ENCODE data around the gene STX7.
"Not testable (repeated sequence)": the region's sequence is repeated elsewhere in the genome, so short reads cannot be mapped to it uniquely, and the experiment has no call there.

Gene STX7, protein sequence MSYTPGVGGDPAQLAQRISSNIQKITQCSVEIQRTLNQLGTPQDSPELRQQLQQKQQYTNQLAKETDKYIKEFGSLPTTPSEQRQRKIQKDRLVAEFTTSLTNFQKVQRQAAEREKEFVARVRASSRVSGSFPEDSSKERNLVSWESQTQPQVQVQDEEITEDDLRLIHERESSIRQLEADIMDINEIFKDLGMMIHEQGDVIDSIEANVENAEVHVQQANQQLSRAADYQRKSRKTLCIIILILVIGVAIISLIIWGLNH

DNA sequence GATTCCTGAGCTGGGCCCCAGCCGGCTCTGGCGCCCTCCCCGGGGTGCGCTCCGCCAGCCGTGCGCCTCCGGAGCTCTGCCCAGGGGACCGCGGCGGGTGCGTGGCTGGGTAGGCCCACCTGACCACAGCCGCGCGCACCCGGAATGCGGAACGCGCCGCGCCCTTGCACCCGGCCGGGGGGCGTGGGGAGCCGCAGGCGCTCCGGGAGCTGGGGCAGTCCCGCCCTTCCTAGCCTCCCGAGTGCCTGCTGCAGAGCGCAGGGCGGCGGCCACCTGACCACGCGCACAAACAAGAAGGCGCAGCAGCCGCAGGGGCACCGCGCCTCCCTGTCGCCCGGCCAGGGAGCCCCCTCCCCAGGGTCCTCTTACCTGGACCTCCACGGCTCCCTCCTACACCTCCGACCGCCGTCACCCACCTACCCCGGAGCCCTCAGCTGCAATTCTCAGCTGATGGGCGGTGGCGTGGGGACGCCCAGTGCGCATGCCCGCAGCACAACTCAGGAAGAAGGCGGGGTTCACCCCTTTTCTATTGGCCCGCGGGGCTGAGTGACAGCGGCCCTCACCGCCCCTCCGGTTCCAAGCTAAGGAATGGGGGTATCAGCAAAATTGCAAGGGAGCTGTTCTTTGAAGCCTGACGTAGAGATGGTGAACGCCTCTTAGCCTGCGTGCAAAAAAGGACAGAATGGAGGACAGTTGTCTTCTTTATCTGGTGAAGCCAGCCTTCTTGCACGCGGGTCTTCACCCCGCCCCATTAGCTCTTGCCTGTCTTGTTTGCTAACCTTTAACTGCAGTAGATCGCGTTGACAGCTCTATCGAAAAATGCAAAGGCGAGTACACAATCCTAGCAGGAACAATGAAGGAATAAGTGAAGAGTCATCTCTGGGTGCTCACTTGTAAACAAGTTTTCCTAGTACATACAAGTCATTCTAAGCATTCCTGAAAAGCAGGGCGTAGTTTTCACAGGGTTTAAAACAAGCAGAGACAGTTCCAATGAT is at the start of gene STX7:
Gene STX7 (minus strand): TSS at position 479 of the 995 bp plus-strand sequence. CDS start 9,586 bp downstream, outside the sequence.
- peak; percentile 94 for DNase-seq (ENCODE audit: low read depth, low spot score)

DNA sequence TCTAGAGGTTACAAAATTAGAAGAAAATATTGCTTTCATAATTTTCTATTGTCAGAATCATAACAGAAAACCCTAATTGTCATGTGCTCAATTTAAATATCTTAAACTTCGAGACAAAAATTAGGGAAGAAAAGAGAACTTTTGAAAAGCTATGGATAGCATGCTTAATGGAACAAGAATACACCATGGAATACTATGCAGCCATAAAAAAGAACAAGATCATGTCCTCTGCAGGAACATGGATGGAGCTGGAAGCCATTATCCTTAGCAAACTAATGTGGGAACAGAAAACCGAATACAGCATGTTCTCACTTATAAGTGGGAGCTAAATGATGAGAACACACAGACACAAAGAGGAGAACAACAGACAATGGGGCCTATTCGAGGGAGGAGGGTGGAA is 47.2 kb upstream of the STX7 start:
- not testable (repeated sequence) for DNase-seq (ENCODE audit: low read depth, low spot score)

DNA sequence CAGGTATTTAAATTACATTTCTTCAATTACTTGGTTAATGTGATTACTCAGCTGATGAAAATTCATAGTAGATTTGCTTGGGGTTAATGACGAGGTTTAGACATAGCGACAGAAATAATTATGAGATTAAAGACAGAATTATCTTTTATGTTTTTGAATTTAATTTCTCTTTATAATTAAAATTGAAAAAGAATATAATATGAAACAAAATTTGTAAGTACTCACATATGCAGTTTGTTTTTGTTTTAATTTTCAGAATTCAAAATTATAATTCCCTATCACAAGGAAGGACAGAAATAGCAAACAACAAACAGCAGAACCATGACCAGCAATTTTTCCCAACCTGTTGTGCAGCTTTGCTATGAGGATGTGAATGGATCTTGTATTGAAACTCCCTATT is 39.5 kb upstream of the STX7 start, which contains the start of gene TAAR8:
Gene TAAR8 (plus strand): TSS at position 301 of the 400 bp plus-strand sequence. CDS start 21 bp downstream, at position 322.
- DNase-seq (ENCODE audit: low read depth, low spot score): no peak

DNA sequence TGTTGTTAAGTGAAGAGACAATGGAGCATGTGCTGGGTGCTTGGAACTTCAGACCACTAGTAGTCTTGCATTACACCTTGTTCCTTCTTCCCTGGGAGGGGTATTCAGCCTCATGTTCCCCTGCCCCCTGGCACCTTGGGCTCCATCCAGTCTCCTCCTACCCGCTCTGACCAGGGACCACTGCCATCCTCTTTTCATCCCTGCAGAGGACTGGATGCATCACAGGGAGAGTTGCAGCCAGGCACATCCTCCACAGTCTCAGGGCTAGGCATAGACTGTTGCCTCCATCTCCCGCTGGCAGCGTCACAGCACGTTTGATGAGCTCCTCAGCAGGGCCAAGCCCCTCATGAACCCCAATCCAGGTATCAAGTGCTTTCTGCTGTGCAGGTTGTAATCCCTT is 38.3 kb upstream of the STX7 start:
- no peak for DNase-seq (ENCODE audit: low read depth, low spot score)

DNA sequence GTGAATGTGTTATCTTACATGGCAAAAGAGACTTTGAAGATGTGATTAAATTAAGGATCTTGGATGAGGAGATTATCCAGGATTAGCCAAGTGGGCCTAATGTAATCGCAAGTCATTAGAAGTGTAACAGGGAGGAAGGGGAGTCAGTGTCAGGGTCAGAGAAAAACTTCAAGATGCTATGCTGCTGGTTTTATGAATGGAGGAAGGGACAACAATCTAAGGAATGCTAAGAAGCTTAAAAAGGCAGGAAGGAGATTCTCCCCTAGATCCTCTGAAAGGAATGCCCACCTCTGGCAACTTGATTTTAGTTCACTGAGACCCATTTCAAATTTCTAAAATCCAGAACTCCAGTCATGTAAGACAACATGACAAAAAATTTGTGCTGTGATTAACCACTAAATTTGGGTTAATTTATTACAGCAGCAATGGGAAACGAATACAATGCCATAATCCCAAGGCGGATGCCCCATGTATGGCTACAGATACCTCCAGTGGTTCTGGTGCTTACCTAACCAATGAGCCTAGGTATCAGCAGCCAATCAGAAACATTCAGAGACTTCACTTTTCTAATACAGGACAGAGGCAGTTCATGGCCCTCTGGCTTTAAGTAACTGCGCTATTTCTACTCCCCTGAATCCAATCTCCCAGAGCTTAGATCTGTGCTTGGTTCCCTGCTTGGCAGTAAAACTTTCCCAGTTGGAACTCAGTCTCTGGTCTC is 36.0 kb upstream of the STX7 start:
- DNase-seq (ENCODE audit: low read depth, low spot score): no peak

DNA sequence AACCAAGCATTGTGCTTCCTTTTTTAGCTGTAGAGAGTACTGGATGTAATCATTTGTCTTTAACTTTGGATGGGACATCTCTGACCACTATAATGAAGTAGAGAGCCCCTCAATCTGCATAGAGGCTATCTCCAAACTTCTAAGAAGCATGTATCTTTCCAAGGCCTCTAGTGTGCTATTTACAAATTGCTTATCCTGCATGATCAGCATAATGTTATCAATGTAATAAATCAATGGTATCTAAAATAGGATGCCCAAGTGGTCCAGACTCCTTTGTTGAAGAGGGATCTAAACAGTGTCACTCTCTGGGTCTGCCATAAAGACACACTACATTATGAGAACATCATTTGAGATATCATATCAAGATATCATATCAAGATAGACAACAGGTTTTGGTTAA is 31.9 kb upstream of the STX7 start:
- no peak for DNase-seq (ENCODE audit: low read depth, low spot score)

DNA sequence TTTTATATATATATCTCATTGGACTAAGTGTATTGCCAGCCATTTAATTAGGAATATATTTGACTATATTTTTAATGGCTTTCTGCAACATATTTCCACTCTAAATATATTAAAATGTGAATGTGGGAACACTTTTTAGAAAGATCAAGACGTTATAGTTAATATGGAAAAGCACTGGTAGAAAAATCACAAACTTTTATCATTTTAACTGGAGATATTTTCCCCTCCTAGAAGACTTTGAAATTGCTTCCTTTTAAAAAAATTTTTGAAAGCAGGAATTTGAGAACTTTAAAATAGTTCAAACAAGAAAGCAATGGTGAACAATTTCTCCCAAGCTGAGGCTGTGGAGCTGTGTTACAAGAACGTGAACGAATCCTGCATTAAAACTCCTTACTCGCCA is 25.1 kb upstream of the STX7 start, which contains the start of gene TAAR9:
Gene TAAR9 (plus strand): TSS at position 301 of the 400 bp plus-strand sequence. CDS start 13 bp downstream, at position 314.
- no peak for DNase-seq (ENCODE audit: low read depth, low spot score)

DNA sequence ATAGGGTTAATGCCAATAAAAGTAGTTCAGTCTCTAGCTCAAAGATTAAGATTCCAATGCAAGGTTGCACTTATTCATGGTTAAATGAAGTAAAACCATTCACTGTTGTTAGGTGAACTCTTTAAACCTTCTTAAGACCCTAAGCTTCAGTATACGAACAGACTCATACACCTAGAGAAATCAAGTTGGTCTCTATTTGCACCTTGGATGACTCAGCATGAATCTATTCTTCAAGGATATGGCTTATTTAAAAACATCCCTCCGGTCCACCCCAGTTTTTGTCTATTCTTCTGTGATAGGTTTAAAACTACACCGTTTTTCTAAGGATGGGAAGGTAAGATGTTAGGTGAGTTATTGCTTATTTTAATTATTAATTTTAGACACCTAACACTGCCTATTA is 24.2 kb upstream of the STX7 start:
- no peak for DNase-seq (ENCODE audit: low read depth, low spot score)

DNA sequence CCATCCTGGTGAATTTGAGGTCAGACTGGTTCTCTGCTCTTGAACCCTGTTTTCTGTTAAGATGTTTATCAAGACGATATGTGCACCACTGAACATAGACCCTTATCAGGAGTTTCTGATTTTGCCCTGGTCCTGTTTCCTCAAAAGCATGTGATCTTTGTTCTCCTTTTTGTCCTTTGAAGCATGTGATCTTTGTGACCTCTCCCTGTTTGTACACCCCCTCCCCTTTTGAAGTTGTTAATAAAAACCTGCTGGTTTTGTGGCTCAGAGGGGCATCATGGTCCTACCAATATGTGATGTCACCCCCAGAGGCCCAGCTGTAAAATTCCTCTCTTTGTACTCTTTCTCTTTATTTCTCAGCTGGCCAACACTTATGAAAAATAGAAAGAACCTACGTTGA is 21.6 kb upstream of the STX7 start:
- DNase-seq (ENCODE audit: low read depth, low spot score): not testable (repeated sequence)

DNA sequence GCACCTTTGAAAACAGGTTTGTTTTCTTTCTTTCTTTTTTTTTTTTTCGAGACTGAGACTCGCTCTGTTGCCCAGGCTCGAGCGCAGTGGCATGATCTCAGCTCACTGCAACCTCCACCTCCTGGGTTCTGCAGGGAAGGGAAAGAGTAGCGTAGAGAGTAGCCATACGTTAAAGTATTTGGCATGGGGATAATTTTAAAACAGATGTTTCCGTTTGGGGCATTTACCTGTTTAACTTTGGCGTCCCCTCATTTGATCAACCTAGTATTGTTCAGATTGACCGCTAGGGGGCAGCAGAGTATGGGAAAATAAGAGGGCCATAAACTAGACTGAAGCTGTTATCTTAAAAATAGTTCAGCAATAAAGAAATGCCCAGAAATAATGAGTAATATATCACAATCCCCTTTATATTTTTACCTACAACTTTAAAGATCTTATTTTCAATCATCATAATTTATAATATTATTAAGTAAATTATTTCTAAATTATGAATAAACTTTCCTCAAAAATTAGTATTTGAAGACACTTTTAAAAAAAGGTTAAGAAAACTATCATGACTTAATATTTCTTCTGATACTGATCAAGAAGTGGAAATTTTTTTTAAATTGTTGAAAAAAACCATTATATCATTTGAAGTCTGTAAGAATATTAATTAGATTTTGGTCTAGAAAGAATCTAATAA is 17.5 kb upstream of the STX7 start:
- peak; percentile 33 for DNase-seq (ENCODE audit: low read depth, low spot score)

DNA sequence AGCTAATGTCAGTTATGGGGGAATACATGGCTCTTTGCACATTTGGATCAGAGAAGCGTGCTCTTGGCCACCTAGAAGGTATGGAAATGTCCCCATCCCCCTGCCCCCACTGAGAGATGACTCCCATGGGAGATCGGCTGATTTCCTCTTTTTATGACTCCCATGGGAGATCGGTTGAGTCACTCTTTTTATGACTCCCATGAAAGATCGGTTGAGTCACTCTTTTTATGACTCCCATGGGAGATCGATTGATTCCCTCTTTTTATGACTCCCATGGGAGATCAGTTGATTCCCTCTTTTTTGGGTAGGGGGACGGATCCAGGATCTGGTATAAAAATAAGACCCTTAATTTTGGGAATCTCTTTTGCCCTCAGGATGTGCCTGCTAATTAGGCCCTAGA is 14.9 kb upstream of the STX7 start:
- DNase-seq (ENCODE audit: low read depth, low spot score): no peak

DNA sequence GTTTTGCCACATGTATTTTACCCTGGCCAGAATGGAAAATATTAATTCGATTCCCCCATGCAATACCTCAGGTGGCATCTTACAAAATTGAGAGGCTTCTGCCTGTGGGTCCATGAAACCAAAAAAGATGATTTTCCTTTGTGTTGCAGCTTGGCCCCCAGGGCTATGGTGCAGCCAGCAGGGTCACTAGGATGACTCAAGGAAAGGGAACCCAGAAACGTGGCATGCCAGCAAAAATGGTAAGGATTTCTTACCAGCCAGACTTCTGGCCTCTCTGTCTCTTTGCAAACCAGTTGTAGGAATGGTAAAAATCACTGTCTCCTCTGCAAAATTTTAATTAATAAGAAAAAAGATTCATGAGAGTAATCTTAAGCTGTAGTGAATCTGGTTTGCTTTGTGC is 13.5 kb upstream of the STX7 start:
- no peak for DNase-seq (ENCODE audit: low read depth, low spot score)

DNA sequence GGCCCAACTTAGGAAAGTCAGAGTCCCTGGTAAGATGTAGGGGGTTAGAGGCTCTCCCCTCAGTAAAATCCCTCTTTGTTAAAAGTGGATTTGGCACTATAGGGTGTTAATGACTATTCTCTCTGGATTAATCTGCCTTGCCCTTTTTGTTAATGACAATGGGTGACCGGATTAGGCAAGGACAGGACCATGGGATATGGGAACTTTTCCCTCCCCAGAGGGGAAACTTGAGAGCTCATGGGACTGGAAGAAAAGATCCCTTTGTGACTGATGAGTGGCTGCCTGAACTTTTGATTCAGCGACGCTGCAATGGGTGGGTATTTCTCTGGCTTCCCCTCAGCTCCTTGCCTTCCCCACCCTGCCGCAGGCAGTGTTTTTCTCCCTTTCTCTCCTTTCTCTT is 12.9 kb upstream of the STX7 start:
- no peak for DNase-seq (ENCODE audit: low read depth, low spot score)

DNA sequence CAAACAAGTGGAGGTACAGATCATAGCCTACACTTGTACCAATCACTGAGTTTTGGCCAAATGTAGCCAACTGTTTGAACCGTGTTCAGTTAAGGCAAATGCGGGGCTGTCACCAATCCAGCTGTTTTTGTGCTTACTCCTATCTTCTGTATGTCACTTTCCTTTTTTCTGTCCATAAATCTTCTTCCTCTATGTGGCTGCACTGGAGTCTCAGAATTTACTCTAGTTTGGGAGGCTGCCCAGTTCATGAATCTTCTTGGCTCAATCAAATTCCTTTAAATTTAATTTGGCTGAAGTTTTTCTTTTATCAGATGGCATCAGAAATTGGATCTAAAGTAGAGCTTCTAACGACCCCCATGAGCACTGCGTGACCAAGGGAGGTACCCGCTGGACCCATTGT is 11.7 kb upstream of the STX7 start:
- no peak for DNase-seq (ENCODE audit: low read depth, low spot score)

DNA sequence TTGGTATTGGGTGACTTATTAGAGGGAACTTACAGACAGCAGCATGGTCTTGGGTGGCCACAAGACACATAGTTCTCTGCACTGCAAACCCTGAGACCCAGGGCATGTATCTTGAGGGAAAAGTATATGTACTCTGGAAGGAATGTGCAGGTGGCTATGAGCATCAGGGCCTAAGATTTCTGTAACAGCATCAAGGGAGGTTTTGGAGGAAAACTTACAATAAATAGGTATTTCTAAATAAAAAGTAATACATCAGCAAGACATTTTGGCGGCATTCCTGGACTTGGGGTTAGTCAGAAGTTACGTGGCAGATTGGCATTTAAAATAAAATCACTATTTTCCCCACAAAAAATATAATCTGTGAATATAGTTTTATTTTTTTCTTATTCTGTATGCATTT is 8.0 kb upstream of the STX7 start:
- no peak for DNase-seq (ENCODE audit: low read depth, low spot score)

DNA sequence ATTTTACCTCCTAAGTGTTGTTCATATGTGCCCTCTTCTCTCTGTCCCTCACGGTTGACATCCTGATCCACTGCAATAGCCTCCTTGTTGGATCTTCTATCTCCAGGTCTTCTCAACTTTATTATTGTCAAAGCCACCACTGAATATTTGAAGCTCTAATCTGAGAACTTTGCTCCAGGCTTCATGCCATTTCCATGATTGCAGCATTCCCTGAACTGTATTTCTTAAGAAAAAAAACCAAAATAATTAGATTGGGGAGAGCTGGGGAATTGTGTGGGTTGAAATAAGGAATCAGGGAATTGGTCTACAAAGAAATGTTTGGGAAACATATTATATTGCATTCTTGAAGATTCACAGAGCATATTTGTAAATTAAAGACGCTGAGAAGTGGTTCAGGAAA is 2.5 kb upstream of the STX7 start:
- no peak for DNase-seq (ENCODE audit: low read depth, low spot score)

DNA sequence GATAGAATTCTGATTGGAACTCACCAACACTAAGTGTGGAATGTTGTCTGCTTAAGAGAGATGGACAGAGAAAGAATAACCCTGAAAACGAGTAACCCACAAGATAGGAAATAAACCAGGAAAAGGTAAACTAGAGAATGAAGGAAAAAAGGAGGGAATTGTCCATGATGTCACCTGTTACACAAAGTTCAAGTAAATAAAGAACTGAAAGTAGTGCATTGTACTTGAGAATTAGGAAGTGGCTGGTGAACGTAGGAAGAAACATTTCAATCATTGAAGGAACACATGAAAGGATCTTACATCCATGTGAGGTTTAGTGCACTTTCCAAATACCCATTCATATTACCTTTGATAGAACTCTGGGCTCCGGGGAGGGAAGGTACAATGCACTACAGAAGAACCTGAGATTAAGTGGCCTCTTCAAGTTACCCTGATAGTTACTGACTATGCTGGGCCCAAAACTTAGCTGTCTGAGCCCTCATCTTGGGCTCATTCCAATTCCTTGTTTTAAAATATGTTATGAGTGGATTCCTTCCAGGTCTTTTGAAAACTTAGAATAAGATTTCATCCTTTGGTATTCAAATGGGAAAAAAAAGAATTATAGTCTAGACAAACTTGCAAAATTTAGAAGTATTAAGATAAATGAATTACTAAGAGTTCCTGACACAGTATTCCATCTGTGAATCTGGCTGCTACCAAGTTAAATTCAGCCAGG is 1.1 kb upstream of the STX7 start:
- DNase-seq (ENCODE audit: low read depth, low spot score): no peak

DNA sequence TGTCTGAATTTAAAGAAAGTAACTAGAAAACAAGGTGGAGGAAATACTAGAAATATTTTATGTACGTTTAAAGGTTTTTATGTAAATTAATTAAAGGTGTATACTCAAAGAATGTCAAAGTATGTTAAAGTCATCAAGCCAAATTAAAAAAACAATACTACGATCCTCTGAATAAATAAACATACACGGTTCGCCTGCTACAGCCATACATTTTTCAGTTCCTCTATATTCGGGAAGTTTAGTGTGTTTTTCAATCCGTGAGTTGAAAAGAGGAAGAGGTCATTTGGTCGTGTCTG is 626 bp downstream of the STX7 start:
- DNase-seq (ENCODE audit: low read depth, low spot score): no peak

DNA sequence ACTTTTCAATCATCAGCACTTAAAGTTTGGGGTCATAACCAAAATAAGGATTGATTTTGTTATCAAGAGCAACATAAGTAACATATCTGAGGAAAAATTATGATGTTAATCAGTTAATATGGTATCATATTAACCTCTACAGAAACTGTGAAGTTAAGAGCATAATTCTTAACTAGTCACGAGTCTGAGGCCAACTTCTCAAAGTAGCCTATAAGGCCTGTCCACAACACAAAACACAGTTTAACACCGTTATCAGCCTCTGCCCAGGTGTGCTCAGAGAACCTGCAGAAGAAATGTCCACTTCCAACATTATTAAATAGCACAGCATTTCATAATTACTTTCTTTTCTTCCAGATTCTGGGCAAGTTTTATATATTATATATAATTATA is 1.1 kb downstream of the STX7 start:
- DNase-seq (ENCODE audit: low read depth, low spot score): no peak

DNA sequence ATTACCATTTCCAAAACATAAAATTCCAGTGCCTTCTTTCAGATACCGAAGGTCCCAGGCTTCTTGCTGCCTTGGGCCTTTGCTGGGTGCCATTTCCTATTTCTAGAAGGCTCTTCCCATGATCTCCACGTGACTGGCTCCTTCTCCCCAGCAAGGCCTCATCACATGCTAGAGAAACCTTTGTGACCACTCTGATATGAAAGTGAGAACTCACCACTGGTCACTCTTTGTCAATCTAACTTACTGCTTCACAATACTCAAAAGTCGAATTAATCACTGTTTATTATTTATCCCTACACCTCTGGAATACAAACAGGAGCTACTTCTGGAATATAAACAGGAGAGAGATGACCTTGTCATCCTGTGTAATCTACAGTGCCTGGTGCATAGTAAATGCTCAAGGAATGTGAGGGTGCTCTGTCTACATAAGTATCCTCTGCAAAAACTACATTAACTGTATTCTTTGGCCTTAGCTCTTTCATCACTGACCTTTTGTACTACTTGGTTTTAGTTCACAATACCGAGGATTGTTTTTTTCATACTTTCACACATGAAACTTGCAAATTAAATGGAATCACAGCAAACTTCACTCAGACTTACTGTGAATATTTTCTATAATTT is 1.6 kb downstream of the STX7 start:
- no peak for DNase-seq (ENCODE audit: low read depth, low spot score)

All from ELF-1 (cell line).